Stimulated activated naive CD8-positive, alpha-beta T cell treated with anti-CD3 and anti-CD28 coated beads, Interleukin-15, Interleukin-2, amounts not matched to agents 100 ng/mL and 50 ng/mL, for 24 hours (primary cell): Measurements from ENCODE around the gene ALAS1.

ENCODE experiments used
- H3K27ac Mint-ChIP-seq: one replicate; pipeline ENCODE4 v1.8.0; 2021; ENCODE audit warnings: mild to moderate bottlenecking, mixed read lengths
- H3K27me3 Mint-ChIP-seq: one replicate; pipeline ENCODE4 v1.8.0; 2021; ENCODE audit warnings: mixed read lengths
- H3K36me3 Mint-ChIP-seq: one replicate; pipeline ENCODE4 v1.8.0; 2021; ENCODE audit warnings: low read depth, mixed read lengths
- H3K4me1 Mint-ChIP-seq: one replicate; pipeline ENCODE4 v1.8.0; 2021; ENCODE audit warnings: low read depth, mixed read lengths
- H3K4me3 Mint-ChIP-seq: one replicate; pipeline ENCODE4 v1.8.0; 2021; ENCODE audit warnings: mild to moderate bottlenecking, mixed read lengths
- H3K9me3 Mint-ChIP-seq: one replicate; pipeline ENCODE4 v1.8.0; 2021; ENCODE audit warnings: mixed read lengths

Gene ALAS1

DNA sequence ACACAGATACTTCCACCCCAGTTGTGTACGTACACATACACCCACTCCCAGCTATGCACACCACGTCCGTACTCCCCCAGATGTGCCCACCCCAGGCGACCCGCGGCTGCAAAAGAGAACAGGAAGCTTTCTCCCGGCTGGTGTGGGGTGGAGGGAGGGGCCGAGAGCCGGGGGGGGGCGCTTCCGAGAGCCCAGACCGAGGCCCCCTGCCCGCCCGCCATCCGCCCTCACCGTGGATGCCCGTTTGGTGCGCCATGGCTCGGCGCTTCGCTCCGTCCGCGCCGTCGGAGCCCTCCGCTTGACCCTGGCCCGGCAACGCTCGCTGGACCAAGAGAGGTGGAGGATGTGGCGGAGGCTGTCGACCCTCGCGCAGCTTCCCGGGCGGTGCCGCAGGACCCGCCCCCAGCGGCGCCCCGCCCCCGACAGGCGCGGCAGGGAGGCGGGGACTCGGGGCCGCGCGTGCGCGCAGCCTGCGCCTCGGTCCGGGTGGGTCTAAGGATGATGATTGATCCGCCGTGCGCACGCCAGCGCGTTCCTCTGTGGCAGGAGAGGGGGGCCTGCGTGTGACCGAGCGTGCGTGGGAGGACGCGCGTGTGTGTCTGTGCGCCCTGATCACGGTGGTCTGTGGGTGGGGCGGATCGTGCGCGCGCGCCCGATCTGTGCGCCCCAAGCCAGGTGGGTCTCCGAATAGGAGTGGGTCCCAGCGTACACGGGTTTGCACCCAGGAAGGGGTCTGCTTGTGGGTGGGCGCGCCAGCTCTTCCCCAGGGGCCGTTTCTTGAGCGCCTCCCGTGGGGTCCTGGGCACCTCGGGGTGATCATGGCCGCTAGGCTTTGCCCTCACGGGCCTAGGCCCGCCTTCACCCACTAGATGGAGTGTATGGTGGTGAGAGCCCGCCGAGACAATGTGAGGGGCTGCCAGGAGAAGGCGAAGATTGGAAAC lies 41.1 kb downstream of the ALAS1 start, which contains the start of gene TWF2:
TWF2 (minus strand) TSS at position 398 of the 941 bp plus-strand sequence; CDS start at position 256, 142 bp downstream.
- peaks cover 15% of the 10 kb centered on the region for H3K36me3 Mint-ChIP-seq
- H3K4me1 Mint-ChIP-seq: peaks cover 84% of the 10 kb centered on the region
- no peaks in the 10 kb centered on the region for H3K9me3 Mint-ChIP-seq
- peak within 1 kb of the TSS; percentile 96 for H3K27ac Mint-ChIP-seq
- H3K27me3 Mint-ChIP-seq: no peaks in the 10 kb centered on the region
- H3K4me3 Mint-ChIP-seq: peak within 1 kb of the TSS; percentile 99

DNA sequence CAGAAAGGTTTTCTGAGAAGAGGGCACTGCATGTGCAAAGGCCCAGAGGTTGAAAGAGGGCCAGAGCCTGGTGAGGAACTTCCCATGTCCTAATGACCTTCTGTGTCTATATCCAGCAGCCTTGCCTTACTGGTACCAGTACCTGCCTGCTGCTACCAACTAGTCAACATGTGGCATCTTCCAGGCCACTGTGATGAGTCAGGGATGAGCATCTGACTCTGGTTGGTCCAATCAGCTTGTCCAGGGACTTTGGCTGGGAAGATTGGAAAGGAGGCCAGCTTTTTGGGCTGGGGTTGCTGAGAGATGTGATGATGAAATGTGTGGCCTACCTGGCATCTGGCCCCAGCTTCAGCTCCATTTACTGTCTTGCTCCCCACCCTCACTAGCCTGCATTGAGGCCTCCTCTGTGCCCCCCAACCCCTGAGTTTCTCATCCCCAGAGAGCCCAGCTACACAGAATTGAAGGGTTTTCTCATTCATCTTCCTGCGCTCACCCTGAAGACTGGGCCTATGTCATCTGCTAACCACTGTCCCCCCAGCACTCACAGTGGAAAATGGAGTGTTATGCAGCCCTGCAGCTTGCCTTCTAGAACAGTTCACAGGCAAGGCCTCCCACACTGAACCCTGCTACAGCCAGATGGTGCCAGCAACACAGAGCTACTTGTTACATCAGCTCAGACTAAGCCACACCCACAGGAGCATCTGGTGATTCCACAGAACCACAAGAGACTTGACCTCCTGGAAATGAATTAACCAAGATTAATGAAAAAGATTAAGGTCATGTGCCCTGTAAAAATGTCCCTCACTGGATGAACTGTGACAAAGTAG lies 42.3 kb downstream of the ALAS1 start:
- Mint-ChIP-seq H3K27ac (peak overlapping the region; percentile 96), H3K9me3 (no peaks in the 10 kb centered on the region), H3K27me3 (no peaks in the 10 kb centered on the region), H3K36me3 (peaks cover 15% of the 10 kb centered on the region), H3K4me1 (peaks cover 87% of the 10 kb centered on the region), H3K4me3 (peak overlapping the region; percentile 99)

DNA sequence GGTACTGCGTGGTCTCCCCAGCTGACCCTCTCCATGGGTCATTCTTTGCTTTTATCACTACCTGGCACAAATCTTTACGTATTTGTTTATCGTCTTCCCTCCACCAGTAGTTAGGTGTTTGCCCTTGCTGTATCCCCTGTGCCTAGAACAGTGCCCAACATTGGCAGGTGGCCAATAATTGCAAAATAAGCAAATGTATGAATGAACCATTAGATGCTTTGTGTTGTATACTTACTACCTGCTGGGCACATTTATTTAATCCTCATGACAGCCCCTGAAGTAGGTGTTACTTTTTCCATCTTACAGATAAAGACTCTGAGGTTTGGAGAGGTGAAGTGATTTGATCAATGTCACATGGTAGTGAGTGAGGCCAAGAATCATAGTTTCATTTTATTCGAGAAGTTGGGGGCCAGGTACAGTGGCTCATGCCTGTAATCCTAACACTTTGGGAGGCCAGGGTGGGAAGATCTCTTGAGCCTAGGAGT lies 43.0 kb downstream of the ALAS1 start:
- Mint-ChIP-seq H3K4me1 (peaks cover 83% of the 10 kb centered on the region), H3K36me3 (peaks cover 15% of the 10 kb centered on the region), H3K9me3 (no peaks in the 10 kb centered on the region), H3K27me3 (no peaks in the 10 kb centered on the region), H3K27ac (peak overlapping the region; percentile 96), H3K4me3 (peak overlapping the region; percentile 99)

DNA sequence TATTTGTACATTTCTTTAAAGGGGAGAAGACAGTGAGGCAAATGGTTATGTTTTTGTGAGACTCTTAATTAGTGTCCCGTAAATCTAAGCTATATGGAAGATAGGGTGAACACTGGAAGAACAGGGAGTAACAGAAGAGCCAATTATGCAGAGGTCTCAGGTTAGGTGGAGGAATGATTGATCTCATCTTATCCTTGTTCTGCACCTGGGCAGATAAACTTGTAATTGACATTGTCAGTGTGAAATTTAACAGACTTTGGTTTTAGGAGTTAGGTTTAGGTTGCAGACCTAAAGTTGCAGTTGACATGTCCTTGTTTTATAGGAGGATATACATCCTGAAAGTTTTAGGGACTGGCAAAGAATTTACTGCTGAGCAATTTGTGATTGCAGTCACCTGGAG lies 44.1 kb downstream of the ALAS1 start:
- H3K27ac Mint-ChIP-seq: peak overlapping the region; percentile 68
- H3K4me3 Mint-ChIP-seq: peak overlapping the region; percentile 9
- H3K36me3 Mint-ChIP-seq: peaks cover 19% of the 10 kb centered on the region
- peaks cover 82% of the 10 kb centered on the region for H3K4me1 Mint-ChIP-seq
- no peaks in the 10 kb centered on the region for H3K9me3 Mint-ChIP-seq
- no peaks in the 10 kb centered on the region for H3K27me3 Mint-ChIP-seq

DNA sequence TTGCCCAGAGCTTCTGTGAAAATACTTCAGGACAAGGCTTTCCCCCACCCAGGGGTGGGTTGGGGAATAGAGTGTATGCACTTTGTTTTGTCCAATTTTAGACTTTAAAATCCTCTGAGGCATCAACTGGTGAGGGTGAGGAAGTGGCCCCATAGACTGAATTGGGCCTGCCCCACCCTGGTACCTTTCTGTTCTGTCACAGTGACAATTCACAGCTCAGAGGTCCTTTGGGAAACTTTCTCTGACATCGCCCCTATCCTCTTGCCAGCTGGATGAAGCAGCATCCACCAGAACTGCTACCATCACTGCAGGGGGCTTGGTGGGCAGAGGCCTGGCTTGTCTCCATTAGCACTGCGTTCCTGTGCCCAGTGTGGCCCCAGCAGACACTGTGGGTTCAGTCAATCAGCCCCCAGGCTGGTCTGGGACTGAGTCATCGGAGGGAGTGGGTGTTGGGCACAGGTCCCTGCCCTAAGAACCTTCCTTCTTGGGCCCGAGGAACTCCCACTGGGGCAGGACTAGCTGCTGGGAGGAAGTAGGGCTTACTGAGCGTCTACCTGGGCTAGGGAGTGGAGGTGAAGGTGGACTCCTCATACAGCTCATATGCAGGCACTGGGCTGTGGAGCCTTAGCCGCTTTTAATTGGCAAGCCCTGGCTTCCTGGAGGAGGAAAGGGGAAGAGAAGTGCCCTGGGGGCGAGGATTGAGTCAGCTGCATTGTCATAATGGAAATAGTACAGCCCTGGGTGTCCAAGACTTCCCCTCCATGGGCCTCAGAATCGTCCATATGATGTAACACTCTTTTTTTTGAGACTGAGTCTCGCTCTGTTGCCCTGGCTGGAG lies 46.0 kb downstream of the ALAS1 start:
- Mint-ChIP-seq H3K27me3 (no peaks in the 10 kb centered on the region), H3K27ac (peak overlapping the region; percentile 94), H3K36me3 (peaks cover 33% of the 10 kb centered on the region), H3K4me3 (peak overlapping the region; percentile 83), H3K9me3 (no peaks in the 10 kb centered on the region), H3K4me1 (peaks cover 84% of the 10 kb centered on the region)

DNA sequence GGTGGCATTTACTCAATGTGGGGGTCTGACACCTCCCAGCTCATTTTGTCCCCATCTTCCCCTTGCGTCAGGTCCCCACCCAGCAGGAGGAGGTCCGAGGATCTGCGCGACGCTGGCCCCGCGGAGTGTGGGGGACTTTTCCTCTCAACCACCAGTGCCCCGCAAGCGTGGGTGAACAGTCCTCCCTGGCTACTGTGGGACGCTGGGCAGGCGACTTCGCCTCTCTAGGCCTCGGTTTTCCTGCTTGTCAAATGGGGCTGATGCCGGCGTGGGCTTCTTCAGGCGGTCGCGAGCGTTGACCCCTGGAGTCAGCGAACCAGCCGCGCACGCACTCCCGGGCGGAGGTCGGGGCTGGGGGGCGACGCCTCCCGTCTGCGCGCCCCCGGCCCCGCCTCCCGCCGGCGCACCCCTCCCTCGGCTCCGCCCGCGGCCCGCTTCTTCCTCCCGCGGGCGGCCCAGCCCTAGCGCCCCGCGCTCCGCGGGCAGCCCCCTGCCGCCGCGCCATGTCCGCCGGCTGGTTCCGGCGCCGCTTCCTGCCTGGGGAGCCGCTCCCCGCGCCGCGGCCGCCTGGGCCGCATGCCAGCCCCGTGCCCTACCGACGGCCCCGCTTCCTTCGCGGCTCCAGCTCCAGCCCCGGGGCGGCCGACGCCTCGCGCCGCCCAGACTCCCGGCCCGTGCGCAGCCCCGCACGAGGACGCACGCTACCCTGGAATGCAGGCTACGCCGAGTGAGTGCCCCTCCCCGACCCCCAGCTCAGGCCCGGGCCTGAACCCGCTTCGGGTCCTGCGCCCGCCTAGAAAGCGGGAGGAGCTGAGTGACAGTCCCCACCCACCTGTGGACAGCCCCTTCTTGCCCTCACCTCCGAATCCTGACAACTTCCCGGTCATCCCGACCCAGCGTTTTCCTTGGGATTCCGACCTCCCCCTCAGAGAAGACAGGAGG lies 47.6 kb downstream of the ALAS1 start, which contains the start of gene PPM1M:
PPM1M (plus strand) TSS at position 438 of the 942 bp plus-strand sequence; CDS start at position 504, 66 bp downstream.
- Mint-ChIP-seq H3K4me3 (peak within 1 kb of the TSS; percentile 89), H3K27me3 (no peaks in the 10 kb centered on the region), H3K27ac (peak within 1 kb of the TSS; percentile 94), H3K36me3 (peaks cover 36% of the 10 kb centered on the region), H3K4me1 (peaks cover 82% of the 10 kb centered on the region), H3K9me3 (no peaks in the 10 kb centered on the region)

DNA sequence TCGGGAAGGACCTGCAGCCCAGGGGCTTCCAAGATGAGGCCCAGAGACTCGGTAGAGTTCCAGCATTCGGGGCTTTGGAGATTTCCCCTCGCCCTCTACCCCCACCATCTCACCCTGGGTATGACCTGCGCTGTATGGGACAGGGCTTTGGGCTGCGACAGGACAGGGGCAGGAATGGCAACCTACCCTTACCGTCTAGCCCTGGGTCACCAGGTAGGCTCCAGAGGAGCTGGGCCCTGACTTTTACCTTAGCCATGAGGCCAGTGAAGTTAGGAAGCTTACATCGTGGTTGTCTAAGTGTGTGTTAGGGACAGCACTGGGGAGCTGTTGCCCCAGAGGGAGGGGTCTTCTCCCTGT lies 48.3 kb downstream of the ALAS1 start:
- H3K36me3 Mint-ChIP-seq: peaks cover 39% of the 10 kb centered on the region
- no peaks in the 10 kb centered on the region for H3K27me3 Mint-ChIP-seq
- peak overlapping the region; percentile 89 for H3K4me3 Mint-ChIP-seq
- H3K27ac Mint-ChIP-seq: peak overlapping the region; percentile 90
- H3K4me1 Mint-ChIP-seq: peaks cover 78% of the 10 kb centered on the region
- no peaks in the 10 kb centered on the region for H3K9me3 Mint-ChIP-seq

DNA sequence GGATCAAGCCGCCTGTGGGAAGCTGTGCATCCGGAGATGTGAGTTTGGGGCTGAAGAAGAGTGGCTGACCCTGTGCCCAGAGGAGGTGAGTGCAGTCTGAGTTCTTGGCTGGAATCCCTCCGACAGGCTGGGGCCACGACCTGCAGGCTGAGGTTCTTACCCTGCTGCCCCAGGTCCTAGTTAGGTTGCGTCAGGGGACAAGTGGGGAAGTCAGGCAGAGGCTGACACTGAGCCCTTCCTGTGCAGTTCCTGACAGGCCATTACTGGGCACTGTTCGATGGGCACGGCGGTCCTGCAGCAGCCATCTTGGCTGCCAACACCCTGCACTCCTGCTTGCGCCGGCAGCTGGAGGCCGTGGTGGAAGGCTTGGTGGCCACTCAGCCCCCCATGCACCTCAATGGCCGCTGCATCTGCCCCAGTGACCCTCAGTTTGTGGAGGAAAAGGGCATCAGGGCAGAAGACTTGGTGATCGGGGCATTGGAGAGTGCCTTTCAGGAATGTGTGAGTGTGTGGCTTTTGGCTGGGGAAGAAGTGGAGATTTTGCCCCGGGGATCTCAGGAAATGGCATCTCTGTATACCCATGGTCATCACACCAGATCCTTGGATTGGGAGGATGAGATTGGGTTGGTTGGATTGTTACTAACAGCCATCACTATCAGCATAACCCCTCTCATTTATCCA lies 48.9 kb downstream of the ALAS1 start:
- peak overlapping the region; percentile 89 for H3K4me3 Mint-ChIP-seq
- no peaks in the 10 kb centered on the region for H3K9me3 Mint-ChIP-seq
- H3K36me3 Mint-ChIP-seq: peaks cover 41% of the 10 kb centered on the region
- no peaks in the 10 kb centered on the region for H3K27me3 Mint-ChIP-seq
- peak overlapping the region; percentile 90 for H3K27ac Mint-ChIP-seq
- H3K4me1 Mint-ChIP-seq: peaks cover 77% of the 10 kb centered on the region

DNA sequence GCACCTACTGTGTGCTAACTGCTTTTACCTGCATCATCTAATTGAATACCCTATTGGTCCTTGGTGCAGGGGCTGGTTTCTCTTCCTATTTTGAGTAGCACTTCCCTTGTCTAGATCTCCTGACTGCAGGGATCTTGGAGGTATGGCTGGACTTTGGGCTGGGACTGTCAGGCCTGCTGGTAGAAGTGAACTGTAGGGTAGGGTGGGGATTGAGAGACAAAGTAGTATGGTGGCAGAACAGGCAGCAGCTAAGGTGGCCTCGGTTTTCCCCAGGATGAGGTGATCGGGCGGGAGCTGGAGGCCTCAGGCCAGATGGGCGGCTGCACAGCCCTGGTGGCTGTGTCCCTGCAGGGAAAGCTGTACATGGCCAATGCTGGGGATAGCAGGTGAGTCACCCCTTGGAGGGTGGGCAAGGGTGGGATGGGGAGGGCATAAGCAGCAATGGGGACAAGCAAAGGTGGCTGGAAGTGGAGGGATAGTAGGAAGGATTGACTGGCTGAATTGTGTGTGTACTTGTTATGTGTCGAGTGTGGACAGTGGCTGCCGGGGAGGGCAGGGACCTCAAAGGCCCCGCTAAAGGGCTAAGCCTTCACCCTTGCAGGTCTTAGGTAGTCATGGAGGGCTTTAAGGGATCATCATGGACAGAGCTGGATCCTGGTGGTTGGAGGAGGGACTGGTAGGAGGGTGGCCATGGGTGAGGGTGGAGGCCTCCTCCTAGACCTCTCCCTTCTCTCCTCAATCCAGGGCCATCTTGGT lies 49.6 kb downstream of the ALAS1 start:
- Mint-ChIP-seq H3K27me3 (no peaks in the 10 kb centered on the region), H3K27ac (peak overlapping the region; percentile 90), H3K9me3 (no peaks in the 10 kb centered on the region), H3K4me1 (peaks cover 78% of the 10 kb centered on the region), H3K36me3 (peaks cover 48% of the 10 kb centered on the region), H3K4me3 (peak overlapping the region; percentile 89)

DNA sequence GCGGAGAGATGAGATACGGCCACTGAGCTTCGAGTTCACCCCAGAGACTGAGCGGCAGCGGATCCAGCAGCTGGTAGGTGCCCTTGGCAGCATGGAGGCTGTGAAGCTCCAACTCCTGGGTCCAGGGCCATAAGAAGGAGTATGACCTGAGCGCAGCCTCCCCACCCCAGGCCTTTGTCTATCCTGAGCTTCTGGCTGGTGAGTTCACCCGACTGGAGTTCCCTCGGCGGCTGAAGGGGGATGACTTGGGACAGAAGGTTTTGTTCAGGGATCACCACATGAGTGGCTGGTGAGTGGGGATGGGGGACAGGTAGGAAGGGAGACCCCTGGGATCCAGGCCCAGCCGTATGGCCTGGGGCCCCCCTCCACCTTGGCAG lies 50.2 kb downstream of the ALAS1 start:
- Mint-ChIP-seq H3K27ac (peak overlapping the region; percentile 90), H3K4me1 (peaks cover 80% of the 10 kb centered on the region), H3K27me3 (no peaks in the 10 kb centered on the region), H3K4me3 (peak overlapping the region; percentile 89), H3K36me3 (peaks cover 54% of the 10 kb centered on the region), H3K9me3 (no peaks in the 10 kb centered on the region)

DNA sequence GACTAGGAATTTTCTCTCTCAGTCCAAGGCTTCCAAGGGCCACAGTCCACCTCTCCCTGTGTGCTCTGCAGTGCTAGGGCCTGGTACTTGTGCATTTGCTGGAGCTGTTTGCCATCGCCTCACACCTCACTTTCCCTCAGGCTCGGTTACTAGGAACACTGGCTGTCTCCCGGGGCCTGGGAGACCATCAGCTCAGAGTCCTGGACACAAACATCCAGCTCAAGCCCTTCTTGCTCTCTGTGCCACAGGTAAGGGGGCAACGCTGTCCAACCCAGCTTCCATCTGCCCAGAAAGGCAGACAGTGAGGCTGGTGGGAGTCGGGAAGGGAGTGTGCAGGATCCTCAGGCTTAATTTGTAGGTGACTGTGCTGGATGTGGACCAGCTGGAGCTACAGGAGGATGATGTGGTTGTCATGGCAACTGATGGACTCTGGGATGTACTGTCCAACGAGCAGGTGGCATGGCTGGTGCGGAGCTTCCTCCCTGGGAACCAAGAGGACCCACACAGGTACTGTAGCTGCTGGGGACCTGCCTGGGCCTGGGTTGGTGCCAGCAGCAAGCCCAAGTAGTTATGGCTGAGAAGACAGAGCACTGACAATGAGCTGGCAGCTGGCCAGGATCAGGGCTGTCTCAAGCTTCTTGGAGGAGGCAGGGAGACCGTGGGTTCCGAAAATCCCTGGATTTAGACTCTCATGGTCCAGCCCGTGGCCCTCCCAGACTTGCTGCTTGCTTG lies 51.0 kb downstream of the ALAS1 start:
- Mint-ChIP-seq H3K9me3 (no peaks in the 10 kb centered on the region), H3K4me3 (no peak overlapping the region)

DNA sequence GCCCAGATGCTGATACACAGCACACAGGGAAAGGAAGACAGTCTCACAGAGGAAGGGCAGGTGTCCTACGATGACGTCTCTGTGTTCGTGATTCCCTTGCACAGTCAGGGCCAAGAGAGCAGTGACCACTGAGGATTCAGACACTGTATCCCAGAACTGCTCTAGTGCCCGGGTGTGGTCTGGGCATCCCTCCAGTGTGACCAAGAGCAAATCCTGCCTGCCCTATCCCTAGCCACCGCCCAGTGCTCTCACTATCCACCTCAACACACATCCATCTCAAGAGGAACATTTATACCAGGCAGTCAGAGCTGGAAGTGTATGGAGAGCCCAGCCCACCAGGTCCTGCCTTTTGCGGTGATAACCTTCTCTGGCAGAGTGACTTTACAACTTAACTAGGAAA lies 51.7 kb downstream of the ALAS1 start:
- peak overlapping the region; percentile 75 for H3K27ac Mint-ChIP-seq
- H3K36me3 Mint-ChIP-seq: peaks cover 68% of the 10 kb centered on the region
- H3K27me3 Mint-ChIP-seq: no peaks in the 10 kb centered on the region
- H3K4me1 Mint-ChIP-seq: peaks cover 80% of the 10 kb centered on the region
- no peak overlapping the region for H3K4me3 Mint-ChIP-seq
- H3K9me3 Mint-ChIP-seq: no peaks in the 10 kb centered on the region

More for the DNA sequence above, 51.0 kb downstream of the ALAS1 start:
- Mint-ChIP-seq H3K27ac (peak overlapping the region; percentile 75), H3K36me3 (peaks cover 61% of the 10 kb centered on the region), H3K27me3 (no peaks in the 10 kb centered on the region), H3K4me1 (peaks cover 80% of the 10 kb centered on the region)
